Measurements from ENCODE around the gene COL4A6.

Gene COL4A6

GRCh38 chrX:108216919-108217571 is 221.2 kb downstream of the COL4A6 start:
- DNase-seq (ENCODE audit: low spot score), result no peak

DNA sequence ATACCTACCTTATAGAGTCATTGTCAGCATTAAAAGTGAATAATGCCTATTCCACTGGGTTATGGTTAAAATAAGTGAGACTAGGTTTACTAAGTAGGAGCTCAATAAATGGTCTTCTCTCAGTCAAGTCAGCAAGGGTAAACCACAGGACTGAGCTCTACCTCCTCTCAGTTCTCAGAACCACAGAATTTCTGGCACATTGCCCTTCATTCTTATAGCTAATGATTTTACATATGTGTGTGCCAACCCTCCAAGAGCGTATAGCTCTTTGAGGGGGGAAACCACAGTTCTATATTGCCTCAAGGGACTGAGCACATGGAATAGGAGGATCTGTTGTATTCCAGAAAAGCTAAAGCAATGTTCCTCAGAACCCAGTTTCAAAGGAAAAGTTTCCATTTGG is 221.8 kb downstream of the COL4A6 start:
- DNase-seq (ENCODE audit: low spot score), result no peak

DNA sequence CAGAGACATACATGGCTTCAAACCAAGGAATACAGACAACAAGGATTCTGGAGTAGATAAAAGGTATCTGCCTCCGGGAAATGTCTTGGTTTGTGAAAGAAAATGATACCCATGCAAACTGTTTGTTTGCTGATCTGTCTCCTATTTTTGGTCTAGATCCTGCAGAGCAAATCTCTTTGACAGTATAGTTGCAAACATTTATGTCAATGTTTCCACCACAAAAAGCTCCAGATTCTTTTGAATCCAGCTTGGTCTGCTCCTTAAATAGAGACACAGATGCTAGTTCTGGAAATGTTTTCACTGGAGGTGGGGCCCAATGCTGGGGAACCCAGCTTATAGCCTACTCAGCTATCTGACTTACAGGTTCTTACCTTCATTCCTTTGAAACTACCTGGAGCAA is 226.9 kb downstream of the COL4A6 start:
- DNase-seq (ENCODE audit: low spot score), result no peak

DNA sequence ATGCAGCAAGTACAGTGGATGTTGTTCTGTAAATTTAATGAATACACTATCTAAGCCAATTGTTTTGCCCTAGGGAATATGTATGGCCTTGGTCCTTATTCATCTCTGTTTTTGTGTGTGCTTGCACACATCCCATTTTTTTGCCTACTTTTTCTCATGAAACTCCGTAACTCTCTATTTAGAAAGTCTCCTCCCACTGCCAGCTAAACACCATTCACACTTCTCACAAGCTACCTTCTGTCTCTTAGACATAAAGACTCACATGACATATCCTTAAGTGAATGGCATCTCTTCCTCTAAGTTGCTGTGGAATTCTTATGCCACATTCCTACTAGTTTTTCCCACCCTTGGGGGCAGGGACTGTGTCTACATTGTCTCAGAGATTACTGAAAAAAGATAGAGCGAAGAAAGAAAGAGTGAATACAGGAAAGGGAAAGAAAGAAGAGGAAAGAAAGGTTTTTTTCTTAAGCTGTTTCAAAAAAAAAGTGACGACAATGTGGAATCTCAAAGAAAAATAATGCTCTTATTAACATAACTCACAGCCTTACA is 229.1 kb downstream of the COL4A6 start:
- DNase-seq (ENCODE audit: low spot score), result no peak

DNA sequence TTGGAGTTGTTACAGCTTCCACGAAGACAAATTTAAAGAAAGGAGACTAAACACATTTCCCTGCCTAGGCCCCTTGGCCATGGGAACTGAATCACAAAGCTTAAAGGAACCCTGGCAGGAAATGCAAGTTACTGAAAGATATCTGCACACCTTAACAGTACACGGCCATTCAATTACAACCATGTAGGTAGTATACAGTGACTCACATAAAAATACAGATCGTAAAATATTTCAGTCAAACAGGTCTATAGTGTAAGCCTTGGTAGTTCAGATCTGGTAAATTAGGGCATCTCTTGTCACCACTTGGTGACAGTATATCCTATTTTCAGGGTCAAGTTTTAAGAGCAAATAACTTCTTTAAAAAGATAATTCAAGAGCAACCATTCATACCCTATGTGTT is 234.7 kb downstream of the COL4A6 start:
- no peak for DNase-seq (ENCODE audit: low spot score)

- no peak for DNase-seq (ENCODE audit: low spot score)
These were observed 238.5 kb downstream of the COL4A6 start for GRCh38 chrX:108199691-108200090.

DNA sequence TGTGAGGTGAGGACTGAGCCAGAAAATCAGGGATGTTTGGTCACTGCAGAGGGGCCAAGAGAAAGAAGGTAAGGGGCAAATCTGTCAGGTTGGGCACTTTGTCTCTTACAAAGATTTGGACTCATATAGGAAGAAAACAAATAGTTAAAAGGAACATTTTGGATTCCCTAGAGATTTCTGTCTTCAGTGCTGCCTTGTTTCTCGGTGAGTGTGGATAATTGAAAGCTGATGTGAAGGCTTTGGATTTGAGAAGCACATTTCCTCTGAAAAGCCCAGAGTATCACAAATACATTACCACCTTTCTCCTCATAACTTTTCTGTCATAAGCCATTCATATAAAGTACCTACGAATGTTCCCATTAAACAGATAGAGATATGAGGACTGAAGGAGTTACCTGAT is 239.2 kb downstream of the COL4A6 start:
- no peak for DNase-seq (ENCODE audit: low spot score)

DNA sequence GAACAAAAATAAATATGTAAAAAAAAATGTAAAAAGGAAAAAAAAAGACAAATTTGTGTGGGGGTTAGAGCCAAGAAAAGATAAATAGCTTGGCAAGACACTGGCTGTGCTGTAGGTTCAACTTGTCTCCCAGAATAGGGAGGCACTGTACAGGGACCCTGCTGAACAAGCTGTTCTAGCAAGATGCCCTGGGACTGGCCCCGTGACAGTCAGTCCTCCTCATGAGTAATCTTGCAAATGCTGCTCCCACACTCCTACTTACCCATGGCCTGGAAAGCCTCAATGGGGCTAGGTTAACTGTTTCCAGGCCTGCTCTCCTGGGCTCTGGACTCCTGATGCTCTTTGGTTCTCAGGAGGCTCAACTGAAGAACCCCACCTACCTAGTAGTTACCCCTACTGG is 239.8 kb downstream of the COL4A6 start:
- DNase-seq (ENCODE audit: low spot score), result no peak

DNA sequence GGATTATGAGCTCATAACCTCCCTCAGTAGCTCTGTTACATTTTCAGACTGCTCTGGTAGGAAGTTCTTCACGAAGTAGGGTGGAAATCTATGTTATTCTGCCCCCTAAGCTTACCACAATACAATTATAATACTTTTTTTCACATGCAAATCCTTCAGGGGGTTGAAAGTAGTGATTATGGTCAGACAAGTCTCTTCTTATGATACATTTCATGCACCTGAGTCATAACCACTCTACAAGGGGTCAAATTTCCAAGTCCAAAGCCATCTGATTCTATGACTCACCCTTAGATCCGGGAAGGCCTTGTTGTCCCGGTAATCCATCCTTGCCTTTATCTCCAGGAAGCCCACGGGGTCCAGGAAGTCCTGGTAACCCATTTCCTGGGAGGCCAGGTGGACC is 251.4 kb downstream of the COL4A6 start:
- no peak for DNase-seq (ENCODE audit: low spot score)

- DNase-seq (ENCODE audit: low spot score), result no peak
These were observed 260.1 kb downstream of the COL4A6 start for GRCh38 chrX:108178143-108178498.

GRCh38 chrX:108177351-108178142 is 260.7 kb downstream of the COL4A6 start:
- DNase-seq (ENCODE audit: low spot score), result no peak

DNA sequence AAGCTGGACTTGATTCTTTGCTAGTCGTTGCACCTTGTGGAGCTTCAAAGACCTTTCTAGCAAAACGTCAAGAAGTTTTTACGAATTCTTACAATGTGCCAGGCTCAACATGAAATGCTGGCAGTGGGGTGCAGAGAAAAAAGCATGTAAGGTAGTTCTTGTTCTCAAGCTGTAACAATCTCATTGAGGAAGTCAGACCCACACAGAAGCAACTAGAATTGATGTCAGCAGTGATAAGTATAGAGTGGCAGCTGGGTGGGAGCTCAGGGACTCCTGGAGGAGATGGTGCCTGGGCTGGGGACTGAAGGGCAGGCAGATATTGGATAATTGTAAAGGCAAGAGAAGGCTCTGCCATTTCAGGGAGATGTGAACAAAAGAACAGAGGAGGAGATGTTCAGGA is 264.3 kb downstream of the COL4A6 start:
- no peak for DNase-seq (ENCODE audit: low spot score)

- DNase-seq (ENCODE audit: low spot score), result no peak
These were observed 266.6 kb downstream of the COL4A6 start for GRCh38 chrX:108171671-108172070.

DNA sequence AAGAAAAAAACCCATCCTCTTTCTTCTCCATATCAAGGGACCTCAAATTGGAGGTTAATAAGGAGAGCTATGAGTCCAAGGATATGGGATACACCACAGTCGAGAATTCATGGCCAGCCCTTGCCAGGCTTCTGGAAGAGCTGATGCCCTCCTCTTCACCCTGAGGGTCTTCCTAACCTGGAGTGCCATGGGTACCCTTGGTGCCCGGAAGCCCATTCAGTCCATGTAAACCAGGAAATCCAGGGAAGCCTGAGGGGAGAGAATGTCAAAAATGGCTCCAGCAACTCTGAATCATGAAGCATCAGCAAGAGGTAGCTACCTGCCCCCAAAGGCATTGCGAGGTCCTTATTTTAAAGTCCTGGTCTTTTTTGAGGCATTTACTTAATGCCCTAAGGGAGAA is 268.5 kb downstream of the COL4A6 start:
- no peak for DNase-seq (ENCODE audit: low spot score)

GRCh38 chrX:108168961-108169740 is 269.1 kb downstream of the COL4A6 start:
- no peak for DNase-seq (ENCODE audit: low spot score)

DNA sequence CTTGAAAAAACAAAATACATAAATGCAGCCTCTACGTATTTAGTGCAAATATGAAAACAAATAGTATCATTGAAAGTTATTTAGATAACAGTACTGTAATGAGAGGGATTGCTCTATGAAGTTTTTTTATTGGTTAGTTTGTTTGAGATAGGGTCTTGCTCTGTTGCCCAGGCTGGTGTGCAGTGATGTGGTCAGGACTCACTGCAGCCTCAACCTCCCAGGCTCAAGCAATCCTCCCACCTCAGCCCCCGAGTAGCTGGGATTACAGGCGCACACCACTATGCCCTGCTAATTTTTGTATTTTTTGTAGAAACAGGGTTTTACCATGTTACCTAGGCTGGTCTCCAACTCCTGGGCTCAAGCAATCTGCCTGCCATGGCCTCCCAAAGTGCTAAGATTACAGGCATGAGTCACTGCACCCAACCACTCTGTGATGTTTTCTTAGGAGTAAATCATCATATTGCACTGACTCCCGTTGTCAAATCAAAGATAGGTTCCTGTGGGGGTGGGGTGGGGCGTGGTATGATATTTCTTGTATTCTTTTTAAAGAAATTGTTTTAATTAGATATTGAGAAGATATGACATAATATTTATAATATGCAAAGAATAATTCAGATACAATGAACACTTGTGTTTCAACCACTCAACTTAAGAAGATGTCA is 270.9 kb downstream of the COL4A6 start:
- no peak for DNase-seq (ENCODE audit: low spot score)

GRCh38 chrX:108165383-108166111 is 272.7 kb downstream of the COL4A6 start:
- peak; percentile 19 for DNase-seq (ENCODE audit: low spot score)

- DNase-seq (ENCODE audit: low spot score), result no peak
These were observed 274.7 kb downstream of the COL4A6 start for GRCh38 chrX:108163333-108164082.

DNA sequence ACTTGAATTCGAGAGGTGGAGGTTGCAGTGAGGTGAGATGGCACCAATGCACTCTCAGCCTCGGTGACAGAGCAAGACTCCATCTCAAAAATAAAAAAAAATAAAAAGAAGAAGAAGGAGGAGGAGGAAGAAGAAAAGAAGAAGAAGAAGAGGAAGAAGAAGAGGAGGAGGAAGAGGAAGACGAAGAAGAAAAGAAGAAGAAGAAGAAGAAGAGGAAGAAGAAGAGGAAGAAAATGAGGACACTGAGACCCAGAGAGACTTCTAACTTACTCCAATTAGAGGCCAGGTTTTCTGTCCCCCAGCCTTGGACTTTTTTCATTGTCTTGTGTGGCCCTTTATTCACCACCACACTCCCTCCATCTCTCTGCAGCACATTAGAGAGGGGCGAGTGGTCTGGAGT is 276.0 kb downstream of the COL4A6 start:
- DNase-seq (ENCODE audit: low spot score), result no peak

- no peak for DNase-seq (ENCODE audit: low spot score)
These were observed 277.9 kb downstream of the COL4A6 start for GRCh38 chrX:108160309-108160708.

All from HuH-7.5 (cell line).